ENCODE results near the gene TMED5. TPM values are rescaled to one million over a fixed set of nuclear protein-coding genes. Genes with fewer than 3 reads are reported as not detected.
"Not testable (repeated sequence)": the region's sequence is repeated elsewhere in the genome, so short reads cannot be mapped to it uniquely, and the experiment has no call there.

The TMED5 gene
- 39.1 TPM for total RNA-seq

DNA sequence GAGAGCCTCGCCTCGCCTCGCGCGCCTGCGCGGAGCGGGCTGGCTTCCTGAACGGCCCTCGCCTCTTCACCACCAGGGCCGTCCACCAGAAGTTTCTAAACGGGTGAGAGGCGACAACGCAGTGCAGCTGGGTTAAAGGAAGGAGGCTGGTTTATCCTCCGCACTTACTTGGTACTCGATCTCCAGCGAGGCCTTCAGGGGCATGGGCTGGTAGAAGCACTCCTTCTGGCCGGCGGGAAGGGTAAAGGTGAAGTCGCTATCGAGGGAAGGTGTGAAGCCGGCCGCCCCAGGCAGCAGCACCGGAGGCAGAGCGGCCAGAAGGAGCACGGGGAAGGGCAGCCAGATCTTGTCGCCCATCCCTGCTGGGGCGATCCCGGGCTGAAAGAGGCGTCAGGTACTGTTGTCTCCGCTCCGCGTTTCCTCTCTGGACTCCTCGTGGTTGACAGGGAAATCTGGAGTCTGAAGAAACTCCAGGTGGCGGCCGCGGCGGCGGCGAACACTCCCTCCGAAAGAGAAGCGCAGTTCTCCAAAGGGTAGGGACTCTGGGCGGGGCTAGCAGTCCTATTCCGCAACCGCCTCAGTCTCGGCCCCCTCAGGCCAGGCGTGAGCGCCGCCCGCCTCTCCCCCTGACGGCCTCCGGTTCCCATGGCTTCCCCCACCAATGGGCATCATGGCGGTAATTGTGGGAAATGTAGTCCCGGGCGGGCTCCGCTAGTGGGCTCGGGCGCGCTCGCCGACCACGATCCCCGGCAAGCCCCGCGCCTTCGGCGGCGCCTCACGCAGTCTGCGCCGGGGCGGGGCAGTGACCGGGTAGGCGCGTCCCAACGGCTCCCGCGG is at the start of gene TMED5:
Gene TMED5 (minus strand): TSS at position 528 of the 837 bp plus-strand sequence. CDS start 171 bp downstream, at position 357.
- Histone ChIP-seq H3K9me3 (no peaks in the 10 kb centered on the region), H3K4me1 (peaks cover 0 to 16% of the 10 kb centered on the region in 2 donors), H3K27ac (peak within 1 kb of the TSS; percentile 100), H3K27me3 (no peaks in the 10 kb centered on the region), H3K36me3 (no peaks in the 10 kb centered on the region), H3K4me3 (peak within 1 kb of the TSS; percentile 96)
- intact Hi-C loops (cut with DNase I): loop anchor here (1.0 to 10.0 kb wide), 9 partner anchors 101 to 729 kb away; partner anchors contain the start of genes DIPK1A, DR1, EVI5 and GCLM
- TF ChIP-seq, protein P1, sequence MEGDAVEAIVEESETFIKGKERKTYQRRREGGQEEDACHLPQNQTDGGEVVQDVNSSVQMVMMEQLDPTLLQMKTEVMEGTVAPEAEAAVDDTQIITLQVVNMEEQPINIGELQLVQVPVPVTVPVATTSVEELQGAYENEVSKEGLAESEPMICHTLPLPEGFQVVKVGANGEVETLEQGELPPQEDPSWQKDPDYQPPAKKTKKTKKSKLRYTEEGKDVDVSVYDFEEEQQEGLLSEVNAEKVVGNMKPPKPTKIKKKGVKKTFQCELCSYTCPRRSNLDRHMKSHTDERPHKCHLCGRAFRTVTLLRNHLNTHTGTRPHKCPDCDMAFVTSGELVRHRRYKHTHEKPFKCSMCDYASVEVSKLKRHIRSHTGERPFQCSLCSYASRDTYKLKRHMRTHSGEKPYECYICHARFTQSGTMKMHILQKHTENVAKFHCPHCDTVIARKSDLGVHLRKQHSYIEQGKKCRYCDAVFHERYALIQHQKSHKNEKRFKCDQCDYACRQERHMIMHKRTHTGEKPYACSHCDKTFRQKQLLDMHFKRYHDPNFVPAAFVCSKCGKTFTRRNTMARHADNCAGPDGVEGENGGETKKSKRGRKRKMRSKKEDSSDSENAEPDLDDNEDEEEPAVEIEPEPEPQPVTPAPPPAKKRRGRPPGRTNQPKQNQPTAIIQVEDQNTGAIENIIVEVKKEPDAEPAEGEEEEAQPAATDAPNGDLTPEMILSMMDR (IDR thresholded peaks at IDR 0.05): peak; percentile 2 to 22 (median 12)
- peak; percentile 97 to 99 for DNase-seq (ENCODE audit: low spot score in 2 of 2)

DNA sequence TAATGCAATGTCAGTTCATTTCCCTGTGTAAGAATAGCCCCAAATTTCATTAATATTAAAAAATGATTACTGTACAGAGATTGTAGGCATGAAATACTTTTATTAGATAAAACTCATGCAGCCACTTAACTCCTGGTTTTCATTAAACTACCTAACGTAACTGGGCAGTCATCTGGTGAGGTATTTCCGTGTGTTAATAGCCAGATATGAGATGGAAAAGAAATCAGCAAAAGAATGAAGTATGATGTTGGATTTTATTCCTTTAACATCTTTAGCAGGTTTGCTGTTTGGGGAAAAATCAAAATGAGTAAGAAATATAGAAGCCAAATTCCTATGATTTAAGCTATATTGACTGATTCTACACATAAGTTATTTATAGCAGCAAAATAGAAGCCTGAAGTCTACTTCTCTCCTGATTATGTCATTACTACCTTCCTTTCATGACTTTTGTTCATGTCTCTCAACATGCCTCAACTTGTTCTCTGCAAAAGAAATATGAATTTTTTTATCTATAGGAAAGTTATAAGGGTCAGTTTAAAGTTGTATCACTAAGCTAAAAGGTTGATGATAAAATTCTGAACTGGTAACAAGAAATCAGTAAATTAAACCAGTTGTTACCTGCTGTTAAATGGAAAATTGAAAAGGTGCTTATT is 42.9 kb upstream of the TMED5 start:
- Histone ChIP-seq H3K9me3 (no peaks in the 10 kb centered on the region), H3K36me3 (peaks cover 0 to 3% of the 10 kb centered on the region in 2 donors), H3K27me3 (no peaks in the 10 kb centered on the region), H3K4me1 (no peaks in the 10 kb centered on the region), H3K4me3 (no peak overlapping the region), H3K27ac (no peak overlapping the region)
- DNase-seq (ENCODE audit: low spot score in 2 of 2): no peak
- intact Hi-C loops (cut with DNase I): no loop called here
- TF ChIP-seq, protein P1 (IDR thresholded peaks at IDR 0.05): no peak

DNA sequence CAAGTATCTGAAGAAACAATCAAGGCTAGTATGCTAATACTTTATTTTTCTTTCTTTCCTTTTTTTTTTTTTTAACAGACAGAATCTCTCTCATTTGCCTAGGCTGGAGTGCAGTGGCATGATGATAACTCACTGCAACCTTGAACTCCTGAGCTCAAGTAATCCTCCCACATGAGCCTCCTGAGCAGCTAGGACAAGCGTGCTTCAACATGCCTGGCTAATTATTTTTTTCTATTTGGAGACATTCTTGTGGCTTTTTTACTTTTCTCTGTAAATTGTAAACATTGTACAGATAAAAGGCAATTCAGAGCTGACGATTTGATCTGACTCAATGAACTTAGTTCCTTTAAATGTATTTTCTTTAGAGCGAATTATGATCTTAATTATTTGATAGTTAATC is 41.7 kb upstream of the TMED5 start:
- H3K36me3 ChIP-seq: peaks cover 0 to 3% of the 10 kb centered on the region in 2 donors
- H3K27me3 ChIP-seq: no peaks in the 10 kb centered on the region
- no peak overlapping the region for H3K27ac ChIP-seq
- H3K4me1 ChIP-seq: no peaks in the 10 kb centered on the region
- intact Hi-C loops (cut with DNase I): no loop called here
- TF ChIP-seq, protein P1 (IDR thresholded peaks at IDR 0.05): no peak
- no peak for DNase-seq (ENCODE audit: low spot score in 2 of 2)
- H3K9me3 ChIP-seq: no peaks in the 10 kb centered on the region
- no peak overlapping the region for H3K4me3 ChIP-seq

DNA sequence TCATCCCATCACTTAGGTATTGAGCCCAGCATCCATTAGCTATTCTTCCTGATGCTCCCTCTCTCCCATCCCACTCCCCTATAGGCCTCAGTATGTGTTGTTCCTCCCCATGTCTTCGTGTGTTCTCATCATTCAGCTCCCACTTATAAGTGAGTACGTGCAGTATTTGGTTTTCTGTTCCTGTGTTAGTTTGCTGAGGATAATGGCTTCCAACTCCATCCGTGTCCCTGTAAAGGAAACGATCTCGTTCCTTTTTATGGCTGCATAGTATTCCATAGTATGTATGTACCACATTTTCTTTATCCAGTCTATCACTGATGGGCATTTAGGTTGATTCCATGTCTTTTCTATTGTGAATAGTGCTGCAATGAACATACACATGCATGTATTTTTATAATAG is 40.5 kb upstream of the TMED5 start:
- DNase-seq (ENCODE audit: low spot score in 2 of 2); H3K9me3 ChIP-seq; H3K4me3 ChIP-seq; H3K4me1 ChIP-seq; H3K27me3 ChIP-seq; H3K27ac ChIP-seq; intact Hi-C loops (cut with DNase I); H3K36me3 ChIP-seq: not testable (repeated sequence)

DNA sequence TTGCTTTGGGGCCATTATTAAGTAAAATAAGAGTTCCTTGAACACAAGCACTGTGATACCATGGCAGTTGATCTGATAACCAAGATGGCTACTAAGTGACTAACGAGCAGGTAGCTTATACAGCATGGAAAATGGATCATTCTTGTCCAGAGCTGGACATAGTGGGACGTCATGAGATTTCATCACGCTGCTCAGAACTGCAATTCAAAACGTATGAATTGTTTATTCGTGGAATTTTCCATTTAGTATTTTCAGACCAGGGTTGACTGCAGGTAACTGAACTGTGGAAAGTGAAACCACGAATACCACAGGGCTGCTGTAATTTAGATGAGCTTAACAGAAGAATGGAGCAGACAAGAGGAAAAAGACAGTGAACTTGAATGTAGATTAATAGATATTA is 39.2 kb upstream of the TMED5 start:
- Histone ChIP-seq H3K4me1 (no peaks in the 10 kb centered on the region), H3K4me3 (no peak overlapping the region), H3K27me3 (no peaks in the 10 kb centered on the region), H3K9me3 (no peaks in the 10 kb centered on the region), H3K36me3 (peaks cover 0 to 3% of the 10 kb centered on the region in 2 donors), H3K27ac (no peak overlapping the region)
- no peak for DNase-seq (ENCODE audit: low spot score in 2 of 2)
- TF ChIP-seq, protein P1 (IDR thresholded peaks at IDR 0.05): no peak
- intact Hi-C loops (cut with DNase I): no loop called here

DNA sequence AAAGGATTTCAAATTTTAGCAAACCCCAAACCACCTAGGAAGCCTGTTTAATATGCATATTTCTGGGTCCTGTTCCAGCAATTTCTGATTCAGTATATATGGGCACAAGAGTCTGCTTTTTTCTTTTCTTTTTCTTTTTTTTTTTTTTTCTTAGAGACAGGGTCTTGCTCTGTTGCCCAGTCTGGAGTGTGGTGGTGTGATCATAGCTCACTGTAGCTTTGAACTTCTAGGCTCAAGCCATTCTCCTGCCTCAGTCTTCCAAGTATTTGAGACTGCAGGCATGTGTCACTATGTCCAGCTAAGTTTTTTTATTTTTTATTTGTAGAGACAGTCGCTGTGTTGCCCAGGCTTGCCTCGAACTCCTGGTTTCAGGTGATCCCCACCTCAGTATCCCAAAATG is 35.1 kb upstream of the TMED5 start:
- no peak for DNase-seq (ENCODE audit: low spot score in 2 of 2)
- Histone ChIP-seq H3K4me1 (no peaks in the 10 kb centered on the region), H3K4me3 (no peak overlapping the region), H3K27me3 (no peaks in the 10 kb centered on the region), H3K27ac (no peak overlapping the region), H3K36me3 (no peaks in the 10 kb centered on the region), H3K9me3 (no peaks in the 10 kb centered on the region)
- intact Hi-C loops (cut with DNase I): no loop called here
- TF ChIP-seq, protein P1 (IDR thresholded peaks at IDR 0.05): no peak

All from ascending aorta (tissue), 2 donors.